Keratinocyte (primary cell): ENCODE data around the gene NCOA4. TPM values are rescaled to one million over a fixed set of nuclear protein-coding genes. Genes with fewer than 3 reads are reported as not detected.

Source experiments
- DNase-seq: peaks from one replicate; pipeline ENCODE4 v3.0.0-alpha.2; 2011; ENCODE audit warnings: low read depth, missing footprints, low spot score
- FAIRE-seq: peaks from 2 replicates; lab custom pipeline; 2011; peaks lifted over from hg19 to GRCh38; lab: Jason Lieb, UNC
- H2AFZ ChIP-seq: 2 replicates; pipeline ENCODE4 v1.6.0; 2012; ENCODE audit warnings: low read length, control low read depth, inconsistent platforms; ENCODE audit not compliant: control insufficient read depth
- H3K27ac ChIP-seq: 2 replicates; pipeline ENCODE4 v1.5.1; 2011; ENCODE audit warnings: low read length; ENCODE audit not compliant: control insufficient read depth, insufficient read depth
- H3K27me3 ChIP-seq: 3 replicates; pipeline ENCODE4 v1.6.0; 2011; ENCODE audit warnings: low read length; ENCODE audit not compliant: control insufficient read depth, insufficient read depth; ENCODE audit errors: extremely low read depth
- H3K36me3 ChIP-seq, 2 experiments: 2 replicates in 1 of 2; 3 replicates in 1 of 2; pipeline ENCODE4 v1.5.1; 2011; ENCODE audit warnings: low read length in 2 of 2, mild to moderate bottlenecking in 1 of 2; ENCODE audit not compliant: control insufficient read depth in 2 of 2, insufficient read depth in 2 of 2; ENCODE audit errors: extremely low read depth in 1 of 2
- H3K4me1 ChIP-seq: 3 replicates; pipeline ENCODE4 v1.5.1; 2011; ENCODE audit warnings: low read length; ENCODE audit not compliant: control insufficient read depth, insufficient read depth; ENCODE audit errors: extremely low read depth
- H3K4me2 ChIP-seq: 3 replicates; pipeline ENCODE4 v1.6.0; 2011; ENCODE audit warnings: low read depth, low read length; ENCODE audit not compliant: control insufficient read depth, insufficient read depth; ENCODE audit errors: extremely low read depth
- H3K4me3 ChIP-seq, 3 experiments: fragments of 200-600 bp in 1 of 3; sonication (generic) in 1 of 3; 2 replicates in 2 of 3; 3 replicates in 1 of 3; pipeline ENCODE4 v1.5.1; 2011 to 2016; ENCODE audit warnings: low read length in 3 of 3, mild to moderate bottlenecking in 3 of 3, control low read depth in 2 of 3, inconsistent platforms in 1 of 3, low read depth in 1 of 3, mixed read lengths in 1 of 3, mixed run types in 1 of 3, moderate library complexity in 1 of 3; ENCODE audit not compliant: control insufficient read depth in 2 of 3, insufficient read depth in 2 of 3; ENCODE audit errors: extremely low read depth in 1 of 3
- H3K79me2 ChIP-seq: 2 replicates; pipeline ENCODE4 v1.6.0; 2012; ENCODE audit warnings: low read length; ENCODE audit not compliant: control insufficient read depth, insufficient read depth
- H3K9ac ChIP-seq: 3 replicates; pipeline ENCODE4 v1.6.0; 2011; ENCODE audit warnings: low read length; ENCODE audit not compliant: control insufficient read depth, insufficient read depth; ENCODE audit errors: extremely low read depth
- H3K9me1 ChIP-seq: 3 replicates; pipeline ENCODE4 v1.6.0; 2011; ENCODE audit warnings: low read length; ENCODE audit not compliant: control insufficient read depth, insufficient read depth; ENCODE audit errors: extremely low read depth
- H3K9me3 ChIP-seq: 2 replicates; pipeline ENCODE4 v1.5.1; 2012; ENCODE audit warnings: low read depth, low read length; ENCODE audit not compliant: control insufficient read depth
- H4K20me1 ChIP-seq: 3 replicates; pipeline ENCODE4 v1.6.0; 2011; ENCODE audit warnings: low read length; ENCODE audit not compliant: control insufficient read depth, insufficient read depth; ENCODE audit errors: extremely low read depth
- EZH2 ChIP-seq: IDR thresholded peaks from one replicate; pipeline ENCODE4 v1.6.1; 2012; ENCODE audit warnings: inconsistent platforms, mild to moderate bottlenecking, low read length, moderate library complexity
- dilution Hi-C: fragments of 300-500 bp; cut with MboI; formaldehyde crosslinking; loops from one replicate; pipeline ENCODE4 v1.7.0; 2020; ENCODE audit warnings: low sequenced_read_pairs; ENCODE audit not compliant: extremely low pct_ligation_motif_present
- polyA plus RNA-seq, 5 experiments: library from polyadenylated mRNA; depleted of rRNA in 3 of 5; stranded (reverse) in 3 of 5; stranded (forward) in 1 of 5; unstranded in 1 of 5; fragments of >200 nt; gene quantifications; 1 replicate in 1 of 5; 2 replicates in 3 of 5; 3 replicates in 1 of 5; pipeline versions ENCODE4 v1.2.1 to v1.2.3, GENCODE V29; 2011 to 2012; ENCODE audit warnings: missing spikeins in 2 of 5, low read depth in 1 of 5, low replicate concordance in 1 of 5
- TF ChIP-seq, protein P1 (sequence below), 3 experiments: IDR thresholded peaks in 1 of 3; conservative IDR thresholded peaks in 1 of 3; optimal IDR thresholded peaks in 1 of 3; 2 replicates in 2 of 3; 3 replicates in 1 of 3; pipeline versions ENCODE3 to v1.5.1; 2011; ENCODE audit warnings: low read length in 3 of 3, mild to moderate bottlenecking in 3 of 3, moderate library complexity in 2 of 3, control low read depth in 1 of 3, inconsistent platforms in 1 of 3; ENCODE audit not compliant: insufficient read depth in 2 of 3; ENCODE audit errors: extremely low read depth in 1 of 3

The NCOA4 gene
- polyA plus RNA-seq, 1 donor (not counting 4 experiments of a cell fraction or from before 2014, with no cell fraction given) = 179 TPM

DNA sequence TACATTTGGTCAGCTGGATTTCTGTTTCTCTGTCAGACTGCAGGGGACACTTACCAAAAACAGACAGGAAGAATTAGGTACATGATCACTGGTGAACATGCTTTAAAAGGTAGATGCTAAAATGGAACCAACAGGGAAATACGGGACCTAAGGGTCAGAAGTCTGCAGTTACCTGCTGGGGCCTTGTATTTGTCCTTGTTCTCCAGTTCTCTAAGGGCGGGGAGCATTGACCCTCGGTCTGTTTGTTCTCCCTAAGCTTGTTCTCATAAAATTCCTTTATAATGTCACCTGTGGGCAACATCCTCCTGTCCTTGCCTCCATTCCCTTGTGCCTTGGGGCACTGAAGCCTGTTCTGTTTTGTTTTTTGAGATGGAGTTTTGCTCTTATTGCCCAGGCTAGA lies 45.4 kb upstream of the NCOA4 start:
- DNase-seq (no peak), FAIRE-seq (no peak)
- no peaks in the 10 kb centered on the region for H3K4me1 ChIP-seq
- no peaks in the 10 kb centered on the region for H3K9me1 ChIP-seq
- no peak overlapping the region for H3K9ac ChIP-seq
- H3K4me3 ChIP-seq = no peak overlapping the region
- H3K4me2 ChIP-seq = no peak overlapping the region
- H3K27ac ChIP-seq = no peak overlapping the region
- no peaks in the 10 kb centered on the region for H3K27me3 ChIP-seq
- no peaks in the 10 kb centered on the region for H4K20me1 ChIP-seq
- dilution Hi-C loops = no loop called here
- no peaks in the 10 kb centered on the region for H3K36me3 ChIP-seq
- H3K79me2 ChIP-seq = no peaks in the 10 kb centered on the region
- H3K9me3 ChIP-seq = no peaks in the 10 kb centered on the region
- no peak overlapping the region for H2AFZ ChIP-seq
- TF ChIP-seq EZH2 = no peak
- TF ChIP-seq, protein P1, sequence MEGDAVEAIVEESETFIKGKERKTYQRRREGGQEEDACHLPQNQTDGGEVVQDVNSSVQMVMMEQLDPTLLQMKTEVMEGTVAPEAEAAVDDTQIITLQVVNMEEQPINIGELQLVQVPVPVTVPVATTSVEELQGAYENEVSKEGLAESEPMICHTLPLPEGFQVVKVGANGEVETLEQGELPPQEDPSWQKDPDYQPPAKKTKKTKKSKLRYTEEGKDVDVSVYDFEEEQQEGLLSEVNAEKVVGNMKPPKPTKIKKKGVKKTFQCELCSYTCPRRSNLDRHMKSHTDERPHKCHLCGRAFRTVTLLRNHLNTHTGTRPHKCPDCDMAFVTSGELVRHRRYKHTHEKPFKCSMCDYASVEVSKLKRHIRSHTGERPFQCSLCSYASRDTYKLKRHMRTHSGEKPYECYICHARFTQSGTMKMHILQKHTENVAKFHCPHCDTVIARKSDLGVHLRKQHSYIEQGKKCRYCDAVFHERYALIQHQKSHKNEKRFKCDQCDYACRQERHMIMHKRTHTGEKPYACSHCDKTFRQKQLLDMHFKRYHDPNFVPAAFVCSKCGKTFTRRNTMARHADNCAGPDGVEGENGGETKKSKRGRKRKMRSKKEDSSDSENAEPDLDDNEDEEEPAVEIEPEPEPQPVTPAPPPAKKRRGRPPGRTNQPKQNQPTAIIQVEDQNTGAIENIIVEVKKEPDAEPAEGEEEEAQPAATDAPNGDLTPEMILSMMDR (optimal IDR thresholded peaks at IDR 0.05 in 1 of 3, IDR thresholded peaks at IDR 0.05 in 1 of 3, conservative IDR thresholded peaks at IDR 0.05 in 1 of 3; ENCODE audit: extremely low read depth in 1 of 3, insufficient read depth in 2 of 3, low read length in 3 of 3) = no peak

DNA sequence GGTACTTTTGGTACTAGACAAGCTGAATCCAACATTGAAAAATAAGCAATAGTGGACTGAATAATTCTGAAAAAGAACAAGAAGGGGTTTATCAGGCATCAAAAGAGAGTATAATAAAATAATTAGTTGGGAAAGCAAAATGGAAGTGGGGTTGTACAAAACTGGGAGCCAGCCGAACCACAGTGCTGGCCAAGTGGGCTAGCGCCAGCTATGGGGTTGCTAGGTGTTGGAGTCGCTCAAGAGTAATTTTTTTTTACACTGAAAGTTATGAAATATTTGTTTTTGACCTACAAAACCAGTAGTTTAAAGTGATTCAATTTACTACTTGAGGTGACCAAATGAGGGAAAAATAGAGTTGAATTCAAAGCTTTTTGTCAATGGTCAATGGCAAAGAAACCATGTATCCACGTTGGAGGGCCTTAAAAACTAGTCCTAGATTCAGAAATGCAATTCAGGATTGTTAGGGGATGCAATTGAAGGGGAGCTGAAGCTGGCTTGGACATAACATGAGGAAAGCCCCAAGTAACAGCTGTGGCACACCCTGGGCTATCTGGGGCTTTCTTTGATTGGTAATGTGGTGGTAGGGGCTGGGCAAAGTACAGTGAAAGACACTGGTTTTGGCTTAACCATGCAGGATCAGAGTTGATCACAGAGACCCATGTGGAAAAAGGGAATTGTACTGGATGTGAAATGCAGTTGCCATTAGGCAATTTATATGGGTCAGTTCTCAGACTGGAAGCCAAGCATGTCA lies 43.9 kb upstream of the NCOA4 start:
- TF ChIP-seq EZH2 = no peak
- TF ChIP-seq, protein P1 (optimal IDR thresholded peaks at IDR 0.05 in 1 of 3, IDR thresholded peaks at IDR 0.05 in 1 of 3, conservative IDR thresholded peaks at IDR 0.05 in 1 of 3; ENCODE audit: extremely low read depth in 1 of 3, insufficient read depth in 2 of 3, low read length in 3 of 3) = no peak
- FAIRE-seq = no peak
- dilution Hi-C loops = no loop called here
- Histone ChIP-seq H3K4me1 (no peaks in the 10 kb centered on the region), H3K4me3 (no peak overlapping the region), H3K9me3 (no peaks in the 10 kb centered on the region), H3K4me2 (no peak overlapping the region), H3K36me3 (no peaks in the 10 kb centered on the region), H3K79me2 (no peaks in the 10 kb centered on the region), H2AFZ (no peak overlapping the region), H3K9ac (no peak overlapping the region), H3K27me3 (no peaks in the 10 kb centered on the region), H3K27ac (no peak overlapping the region), H3K9me1 (no peaks in the 10 kb centered on the region), H4K20me1 (no peaks in the 10 kb centered on the region)
- no peak for DNase-seq
